ENCODE data around the gene CLEC7A. TPM values are rescaled to one million over a fixed set of nuclear protein-coding genes. Genes with fewer than 3 reads are reported as not detected.

CLEC7A gene
- total and polyA plus RNA-seq, 11 donors: 0.83 to 31.5 (median 1.9) TPM

DNA sequence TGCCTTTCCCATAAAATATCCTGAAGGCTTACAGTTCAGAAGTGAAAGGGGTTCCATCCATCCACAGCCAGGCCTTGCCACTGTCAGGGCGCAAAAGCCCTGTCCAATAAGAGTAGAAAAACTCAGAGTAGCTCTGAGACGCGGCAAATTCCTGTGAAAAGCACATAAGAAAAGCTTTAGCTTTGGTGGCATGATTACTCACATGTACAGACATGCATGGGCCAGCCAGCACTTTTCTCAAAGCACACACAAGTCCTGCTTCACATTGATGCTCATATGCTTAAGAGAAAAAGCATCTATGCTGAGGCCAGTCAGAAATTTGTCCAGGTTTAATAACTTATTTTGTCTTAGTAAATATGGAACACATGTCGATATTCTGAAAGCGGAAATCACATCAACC is 56.7 kb downstream of the CLEC7A start:
- H3K4me3 ChIP-seq: no peak overlapping the region
- DNase-seq (no peak), ATAC-seq (no peak)
- H3K36me3 ChIP-seq: peaks cover 0 to 29% (median 3%) of the 10 kb centered on the region in 9 donors
- WGBS, 4 donors: 96 to 98% (median 97%) methylated on average over 5 of the region's 5 CpGs
- intact Hi-C loops (cut with DNase I): no loop called here
- H3K27me3 ChIP-seq: no peaks in the 10 kb centered on the region
- H3K27ac ChIP-seq: no peak overlapping the region
- TF ChIP-seq, protein P1, sequence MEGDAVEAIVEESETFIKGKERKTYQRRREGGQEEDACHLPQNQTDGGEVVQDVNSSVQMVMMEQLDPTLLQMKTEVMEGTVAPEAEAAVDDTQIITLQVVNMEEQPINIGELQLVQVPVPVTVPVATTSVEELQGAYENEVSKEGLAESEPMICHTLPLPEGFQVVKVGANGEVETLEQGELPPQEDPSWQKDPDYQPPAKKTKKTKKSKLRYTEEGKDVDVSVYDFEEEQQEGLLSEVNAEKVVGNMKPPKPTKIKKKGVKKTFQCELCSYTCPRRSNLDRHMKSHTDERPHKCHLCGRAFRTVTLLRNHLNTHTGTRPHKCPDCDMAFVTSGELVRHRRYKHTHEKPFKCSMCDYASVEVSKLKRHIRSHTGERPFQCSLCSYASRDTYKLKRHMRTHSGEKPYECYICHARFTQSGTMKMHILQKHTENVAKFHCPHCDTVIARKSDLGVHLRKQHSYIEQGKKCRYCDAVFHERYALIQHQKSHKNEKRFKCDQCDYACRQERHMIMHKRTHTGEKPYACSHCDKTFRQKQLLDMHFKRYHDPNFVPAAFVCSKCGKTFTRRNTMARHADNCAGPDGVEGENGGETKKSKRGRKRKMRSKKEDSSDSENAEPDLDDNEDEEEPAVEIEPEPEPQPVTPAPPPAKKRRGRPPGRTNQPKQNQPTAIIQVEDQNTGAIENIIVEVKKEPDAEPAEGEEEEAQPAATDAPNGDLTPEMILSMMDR (IDR thresholded peaks at IDR 0.05): no peak
- no peak for TF ChIP-seq POLR2A (IDR thresholded peaks at IDR 0.05)
- H3K9me3 ChIP-seq: no peaks in the 10 kb centered on the region
- peaks cover 0 to 20% (median 8%) of the 10 kb centered on the region in 12 donors for H3K4me1 ChIP-seq

DNA sequence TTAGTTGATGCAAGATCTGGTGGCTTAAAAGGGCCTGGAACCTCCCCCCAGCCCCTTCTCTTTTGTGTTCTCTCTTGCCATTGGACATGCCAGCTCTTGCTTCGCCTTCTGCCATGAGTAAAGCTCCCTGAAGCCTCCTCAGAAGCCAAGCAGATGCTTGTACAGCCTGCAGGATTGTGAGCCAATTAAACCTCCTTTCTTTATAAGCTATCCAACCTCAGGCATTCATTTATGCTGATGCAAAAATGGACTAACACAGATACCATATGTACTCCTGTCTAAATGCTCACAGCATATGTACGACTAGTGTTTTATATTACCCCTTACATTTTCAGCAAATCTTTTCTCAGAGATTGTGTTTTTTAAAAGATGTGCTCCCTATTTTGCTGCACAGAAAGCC is 57.9 kb downstream of the CLEC7A start:
- intact Hi-C loops (cut with DNase I): no loop called here
- ATAC-seq (no peak), DNase-seq (no peak)
- H3K27ac ChIP-seq: no peak overlapping the region
- H3K27me3 ChIP-seq: no peaks in the 10 kb centered on the region
- 90 to 97% (median 94%) methylated on average over 2 of the region's 2 CpGs for whole genome bisulfite sequencing, 4 donors
- H3K4me3 ChIP-seq: no peak overlapping the region
- peaks cover 0 to 29% (median 3%) of the 10 kb centered on the region in 9 donors for H3K36me3 ChIP-seq
- H3K9me3 ChIP-seq: no peaks in the 10 kb centered on the region
- peaks cover 0 to 31% (median 10%) of the 10 kb centered on the region in 12 donors for H3K4me1 ChIP-seq
- TF ChIP-seq, protein P1 (IDR thresholded peaks at IDR 0.05): no peak
- no peak for TF ChIP-seq POLR2A (IDR thresholded peaks at IDR 0.05)

DNA sequence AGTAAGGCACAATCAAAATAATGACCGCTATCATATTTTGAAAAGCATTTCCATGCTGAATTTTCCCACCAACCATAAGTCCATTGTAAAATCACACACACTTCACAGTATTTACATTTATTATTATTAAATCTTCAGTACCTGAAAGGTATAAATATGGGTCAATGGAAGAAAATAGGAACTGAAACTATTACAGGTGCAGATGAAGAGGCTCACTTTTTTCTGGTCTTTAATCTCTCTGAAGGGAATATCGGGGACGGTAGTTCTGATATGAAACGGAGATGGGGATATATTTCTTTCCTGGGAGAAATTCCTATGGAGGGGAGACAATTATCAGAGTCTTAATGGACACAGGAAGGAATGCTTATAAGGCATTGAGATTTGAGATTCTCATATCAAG is 59.6 kb downstream of the CLEC7A start:
- H3K27ac ChIP-seq: peak overlapping the region in 3 of 12 donors; percentile 5 to 81 (median 78)
- intact Hi-C loops (cut with DNase I): no loop called here
- H3K4me3 ChIP-seq: no peak overlapping the region
- WGBS, 4 donors: 92 to 95% (median 94%) methylated on average over 4 of the region's 4 CpGs
- ATAC-seq (no peak), DNase-seq (no peak)
- H3K9me3 ChIP-seq: no peaks in the 10 kb centered on the region
- peaks cover 0 to 29% (median 3%) of the 10 kb centered on the region in 9 donors for H3K36me3 ChIP-seq
- peaks cover 0 to 39% (median 11%) of the 10 kb centered on the region in 12 donors for H3K4me1 ChIP-seq
- no peaks in the 10 kb centered on the region for H3K27me3 ChIP-seq
- TF ChIP-seq, protein P1 (IDR thresholded peaks at IDR 0.05): no peak
- TF ChIP-seq POLR2A (IDR thresholded peaks at IDR 0.05): no peak

DNA sequence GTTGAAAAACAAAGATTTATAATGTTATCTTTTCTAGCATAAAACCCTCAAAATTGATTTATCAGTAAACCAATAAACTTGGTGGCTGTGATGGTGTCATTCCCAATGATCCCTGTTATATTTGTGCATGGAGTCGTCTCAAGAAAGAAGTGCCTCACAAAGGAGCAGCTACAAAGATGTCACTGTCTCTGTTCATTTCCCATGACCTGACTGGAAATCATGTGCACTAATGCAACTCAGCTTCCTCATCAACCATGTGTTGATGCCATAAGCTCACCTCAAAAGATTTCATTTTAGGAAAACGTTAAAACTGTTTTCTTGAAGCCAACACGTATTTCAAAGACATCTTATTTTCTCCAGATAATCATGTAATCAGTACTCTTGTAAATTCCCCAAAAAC is 60.0 kb downstream of the CLEC7A start:
- Histone ChIP-seq H3K4me1 (peaks cover 0 to 41% (median 11%) of the 10 kb centered on the region in 12 donors), H3K27me3 (no peaks in the 10 kb centered on the region), H3K27ac (peak overlapping the region in 5 of 12 donors; percentile 5 to 91 (median 81)), H3K9me3 (no peaks in the 10 kb centered on the region), H3K36me3 (peaks cover 0 to 29% (median 3%) of the 10 kb centered on the region in 9 donors), H3K4me3 (no peak overlapping the region)
- ATAC-seq: no peak
- WGBS, 4 donors: 16 to 18% (median 17%) methylated on average over 3 of the region's 3 CpGs
- intact Hi-C loops (cut with DNase I): loop anchor here in 1 of 10 donors (2.0 kb wide), 1 partner anchor 27 kb away; no protein-coding TSS in a partner anchor
- no peak for TF ChIP-seq POLR2A (IDR thresholded peaks at IDR 0.05)
- TF ChIP-seq, protein P1 (IDR thresholded peaks at IDR 0.05): no peak
- no peak for DNase-seq
